IMR-90 (cell line): ENCODE results near the gene SBF2.

Experiments
- BHLHE40 ChIP-seq: fragments of 150-350 bp; IDR thresholded peaks from 2 replicates; pipeline ENCODE4 v1.6.1; 2016; ENCODE audit warnings: mild to moderate bottlenecking, low read depth, low read length
- CEBPB ChIP-seq: IDR thresholded peaks from 2 replicates; pipeline ENCODE4 v1.6.1; 2012; ENCODE audit warnings: low read depth, low read length, improper control_type of control experiment
- CTCF ChIP-seq: conservative IDR thresholded peaks from 2 replicates; pipeline ENCODE4 v1.5.1; 2012; ENCODE audit warnings: mild to moderate bottlenecking, low read depth, low read length, improper control_type of control experiment
- ELK1 ChIP-seq: fragments of 150-350 bp; IDR thresholded peaks from 2 replicates; pipeline ENCODE4 v1.6.1; 2016; ENCODE audit warnings: low read depth, mild to moderate bottlenecking, low read length, moderate library complexity, borderline replicate concordance
- MAFK ChIP-seq: IDR thresholded peaks from 2 replicates; pipeline ENCODE4 v1.6.1; 2012; ENCODE audit warnings: low read depth, low read length, improper control_type of control experiment
- MXI1 ChIP-seq: IDR thresholded peaks from 2 replicates; pipeline ENCODE4 v1.6.1; 2012; ENCODE audit warnings: low read depth, mild to moderate bottlenecking, low read length, moderate library complexity, borderline replicate concordance
- POLR2A ChIP-seq: IDR thresholded peaks from 2 replicates; pipeline ENCODE4 v1.6.1; 2012; ENCODE audit warnings: mild to moderate bottlenecking, low read depth, low read length
- RAD21 ChIP-seq: IDR thresholded peaks from 2 replicates; pipeline ENCODE4 v1.6.1; 2012; ENCODE audit warnings: low read length, improper control_type of control experiment
- SMC3 ChIP-seq: fragments of 150-350 bp; IDR thresholded peaks from 2 replicates; pipeline ENCODE4 v1.6.1; 2016; ENCODE audit warnings: low read depth, mild to moderate bottlenecking, antibody characterized with exemption, low read length, moderate library complexity
- USF2 ChIP-seq: fragments of 150-350 bp; IDR thresholded peaks from 2 replicates; pipeline ENCODE4 v1.6.1; 2017; ENCODE audit warnings: mild to moderate bottlenecking, antibody characterized with exemption, low read length, low read depth

GRCh38 chr11:9775398-9775779, 518.6 kb downstream of the SBF2 start:
- TF ChIP-seq SMC3 (no peak), CEBPB (no peak), BHLHE40 (no peak), POLR2A (no peak), CTCF (no peak), USF2 (no peak), RAD21 (no peak), ELK1 (no peak), MXI1 (no peak), MAFK (no peak)
